Stimulated activated CD4-positive, alpha-beta T cell treated with anti-CD3 and anti-CD28 coated beads, Interleukin-12 subunit alpha, Interleukin-12 subunit beta, amount 100 ng/mL, for 4 hours (primary cell): Measurements from ENCODE around the gene PRKAR1B.

Experiments
- DNase-seq: peaks from one replicate; pipeline ENCODE4 v3.0.0-alpha.2; 2020

PRKAR1B gene

DNA sequence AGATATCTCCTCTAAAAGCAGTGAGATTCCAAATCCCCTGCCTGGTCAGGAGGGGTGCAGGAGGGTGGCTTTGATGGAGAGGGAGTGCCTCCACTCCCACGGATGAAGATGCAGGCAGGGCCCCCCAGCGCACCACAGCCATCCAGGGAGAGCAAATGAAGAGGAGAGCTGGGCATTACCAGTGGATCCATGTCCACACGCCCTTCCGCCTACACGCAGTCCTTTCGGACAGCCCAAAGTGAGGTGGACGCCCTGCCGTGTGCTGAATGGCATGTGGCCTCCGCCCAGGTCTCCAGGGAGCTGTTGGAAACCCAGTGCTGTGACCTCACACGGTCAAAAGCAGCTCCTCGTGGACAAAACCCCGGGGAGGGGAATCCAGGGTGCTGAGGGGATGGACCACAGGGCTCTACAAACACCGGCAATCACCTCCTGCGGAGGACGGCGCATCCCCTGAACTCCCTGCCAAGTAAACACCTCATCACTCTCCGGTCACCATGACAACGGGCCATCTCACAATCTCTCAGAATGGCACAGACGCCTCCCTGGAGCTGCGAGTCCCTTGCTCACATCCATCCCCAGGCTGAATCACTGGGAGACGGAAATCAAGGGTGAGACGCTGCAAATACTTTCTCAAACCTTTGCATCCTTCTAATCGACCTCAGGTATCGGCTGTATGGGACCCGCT lies 35.6 kb downstream of the PRKAR1B start:
- DNase-seq = no peak

DNA sequence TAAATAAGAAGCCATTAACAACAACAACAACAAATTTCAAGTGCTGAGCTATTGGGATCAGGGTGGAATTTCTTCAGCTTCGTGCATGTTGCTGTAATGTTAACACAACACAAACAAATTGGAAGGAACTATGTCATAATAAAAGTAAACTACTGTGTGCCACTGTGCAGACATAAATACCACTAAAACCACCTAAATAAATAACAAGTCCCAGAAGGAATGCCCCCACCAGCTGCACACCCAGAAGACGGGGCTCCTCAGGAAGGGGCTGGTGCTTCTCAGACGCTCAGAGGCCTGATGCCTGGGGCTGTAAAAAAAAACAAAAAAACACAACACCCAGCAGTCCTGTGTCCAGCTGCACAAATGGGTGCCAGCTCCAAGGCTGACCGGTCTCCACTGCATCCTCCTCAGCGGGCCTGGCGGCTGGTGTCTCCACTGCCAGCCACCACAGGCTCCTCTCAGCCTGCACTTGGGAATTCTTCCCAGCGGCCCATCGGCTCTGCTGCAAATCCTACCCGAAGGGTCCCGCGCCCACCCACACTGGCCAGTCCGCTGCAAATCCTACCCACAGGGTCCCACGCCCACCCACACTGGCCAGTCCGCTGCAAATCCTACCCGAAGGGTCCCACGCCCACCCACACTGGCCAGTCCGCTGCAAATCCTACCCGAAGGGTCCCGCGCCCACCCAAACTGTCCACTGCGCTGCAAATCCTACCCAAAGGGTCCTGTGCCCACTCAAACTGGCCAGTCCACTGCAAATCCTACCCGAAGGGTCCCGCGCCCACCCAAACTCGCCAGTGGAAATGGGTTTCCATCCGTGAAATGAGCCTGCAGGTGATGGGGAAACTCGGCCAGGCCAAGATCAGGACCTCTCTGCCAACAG lies 36.4 kb downstream of the PRKAR1B start:
- DNase-seq = no peak

DNA sequence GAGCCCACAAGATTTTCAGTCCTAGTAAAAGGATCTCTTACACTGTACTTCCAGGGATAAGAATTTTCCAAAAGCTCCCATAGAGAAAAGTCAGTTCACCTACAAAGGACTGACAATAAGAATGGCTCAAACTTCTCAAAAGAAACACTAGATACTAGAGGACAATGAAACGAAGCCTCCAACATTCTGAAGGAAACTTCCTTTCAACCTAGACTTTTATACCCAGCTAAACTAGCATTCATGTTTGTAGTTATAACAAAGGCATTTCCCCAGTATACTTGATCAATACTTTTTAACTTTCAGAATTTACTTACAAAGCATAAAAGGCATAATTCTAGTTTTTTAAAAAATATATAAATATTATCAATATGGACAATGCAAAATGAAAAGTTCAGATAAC lies 41.5 kb downstream of the PRKAR1B start:
- DNase-seq = no peak

DNA sequence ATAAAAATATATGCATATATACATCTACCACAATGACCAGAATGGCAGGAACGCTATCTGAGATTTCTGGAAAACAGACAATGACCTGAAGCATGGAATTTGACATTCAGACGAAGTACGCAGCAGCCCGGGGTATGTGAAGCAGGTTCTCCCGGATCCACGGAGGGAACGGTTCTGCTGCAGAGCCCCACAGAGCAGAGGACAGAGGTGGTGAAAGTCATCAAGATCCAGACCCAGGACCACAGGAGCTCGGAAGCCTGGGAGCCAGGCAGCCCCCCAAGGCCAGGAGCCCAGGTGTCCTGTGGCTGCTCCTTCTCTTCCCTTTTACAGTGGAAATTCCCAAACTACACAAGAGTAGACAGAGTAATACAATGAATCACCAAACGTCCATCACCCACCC lies 42.7 kb downstream of the PRKAR1B start:
- no peak for DNase-seq

DNA sequence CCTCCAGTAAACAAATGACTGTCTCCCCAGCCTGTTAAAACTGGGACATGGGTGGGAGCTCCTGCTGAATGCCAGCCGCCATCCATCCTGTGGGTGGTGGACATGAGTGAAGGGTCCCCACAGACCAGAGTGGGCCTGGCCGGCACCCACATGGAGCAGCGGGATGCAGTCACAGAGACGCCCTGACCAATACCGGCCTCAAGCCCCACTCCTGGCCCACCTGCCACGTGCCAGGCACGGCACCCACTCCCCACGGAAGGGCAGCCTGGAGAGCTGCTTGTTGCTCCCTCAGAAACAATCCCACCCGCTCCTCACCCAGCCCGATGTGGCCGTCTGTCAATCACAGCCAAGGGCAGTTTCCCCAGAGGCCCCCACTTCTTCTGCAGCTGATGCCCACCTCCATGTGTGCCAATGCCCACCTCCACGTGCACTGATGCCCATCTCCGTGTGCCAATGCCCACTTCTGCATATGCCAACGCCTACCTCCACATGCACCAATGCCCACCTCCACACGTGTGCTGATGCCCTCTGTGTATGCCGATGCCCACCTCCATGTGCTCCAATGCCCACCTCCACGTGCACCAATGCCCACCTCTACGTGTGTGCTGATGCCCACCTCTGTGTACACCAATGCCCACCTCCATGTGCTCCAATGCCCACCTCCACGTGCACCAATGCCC lies 43.4 kb downstream of the PRKAR1B start:
- no peak for DNase-seq

DNA sequence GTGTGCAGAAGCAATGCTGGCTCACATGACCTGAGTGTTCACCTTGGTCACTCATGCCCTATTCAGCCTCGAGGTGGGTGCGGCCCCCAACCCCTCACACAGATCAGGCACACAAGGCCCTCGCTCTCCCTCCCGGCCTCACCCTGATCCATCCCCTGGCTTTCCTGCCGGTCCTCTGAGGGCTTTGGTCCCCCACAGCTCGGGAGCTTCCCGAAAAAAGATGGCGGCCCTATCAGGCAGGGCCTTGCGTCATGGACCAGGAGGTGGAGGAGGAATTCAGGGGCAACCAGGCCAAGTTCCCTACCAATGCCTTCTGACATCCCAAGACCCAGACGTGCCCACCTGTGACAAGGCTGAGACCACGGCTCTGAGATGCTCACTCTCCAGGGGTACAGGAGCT lies 44.3 kb downstream of the PRKAR1B start:
- DNase-seq = no peak

DNA sequence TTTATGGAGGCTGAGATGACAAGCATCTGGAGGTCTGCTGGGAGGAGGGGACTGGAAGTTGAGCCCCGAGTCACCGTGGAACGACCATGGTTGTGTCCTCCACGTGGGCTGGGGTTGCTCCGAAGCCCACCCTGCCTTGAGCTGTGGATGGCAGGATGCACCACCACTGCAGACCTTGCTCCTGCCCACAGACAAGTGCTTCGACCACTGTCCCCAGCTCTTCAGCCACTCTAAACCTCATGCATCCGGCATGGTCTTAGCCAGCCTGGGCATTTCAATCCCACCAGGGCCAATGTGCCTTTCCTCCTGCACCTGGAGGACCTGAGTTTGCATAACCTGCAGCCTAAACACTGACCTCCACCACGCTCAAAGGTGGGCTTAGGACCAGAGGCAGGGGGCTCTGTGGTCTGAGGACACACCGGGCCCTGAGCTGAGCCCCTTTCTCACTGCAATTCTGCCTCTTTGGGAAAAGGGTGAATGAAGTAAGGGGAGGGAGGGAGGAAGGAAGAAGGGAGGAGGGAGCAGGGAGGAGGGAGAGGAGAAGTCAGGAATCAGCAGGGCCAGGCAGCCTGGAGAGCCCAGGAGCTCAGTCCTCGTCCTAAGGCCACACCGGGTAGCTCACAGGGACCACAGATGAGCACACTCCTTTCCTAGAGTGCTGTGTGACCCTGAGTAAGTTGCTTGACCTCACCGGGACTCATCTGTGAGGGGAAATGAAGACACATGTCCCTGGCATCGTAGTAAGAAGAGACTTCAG lies 45.4 kb downstream of the PRKAR1B start:
- DNase-seq = no peak

DNA sequence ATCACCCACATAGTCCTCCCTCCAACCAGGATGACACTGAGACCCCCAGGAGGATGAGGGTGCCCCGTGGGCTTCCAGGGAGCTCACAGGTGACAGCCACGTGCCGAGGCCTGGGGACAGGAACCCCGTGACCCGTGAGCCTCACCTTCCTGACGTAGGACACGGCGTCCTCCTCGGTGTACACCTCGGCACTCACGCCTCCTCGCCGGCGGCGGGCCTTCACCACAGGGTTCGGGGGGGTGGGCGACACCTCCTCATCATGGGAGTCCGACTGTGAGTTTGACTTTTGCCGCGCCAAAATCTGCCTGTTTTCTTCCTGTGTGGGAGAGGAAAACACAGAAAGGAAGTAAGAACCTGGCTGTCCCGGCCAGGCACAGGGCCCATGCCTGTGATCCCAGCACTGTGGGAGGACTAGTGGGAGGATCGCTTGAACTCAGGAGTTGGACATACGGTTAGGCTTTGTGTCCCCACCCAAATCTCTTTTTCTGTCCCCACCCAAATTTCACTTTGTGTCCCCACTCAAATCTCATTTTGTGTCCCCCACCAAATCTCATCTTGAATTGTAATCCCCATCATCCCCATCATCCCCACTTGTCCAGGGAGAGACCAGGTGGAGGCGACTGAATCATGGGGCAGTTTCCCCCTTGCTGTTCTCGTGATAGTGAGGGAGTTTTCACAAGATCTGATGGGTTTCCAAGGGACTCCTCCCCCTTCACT lies 46.5 kb downstream of the PRKAR1B start:
- no peak for DNase-seq

DNA sequence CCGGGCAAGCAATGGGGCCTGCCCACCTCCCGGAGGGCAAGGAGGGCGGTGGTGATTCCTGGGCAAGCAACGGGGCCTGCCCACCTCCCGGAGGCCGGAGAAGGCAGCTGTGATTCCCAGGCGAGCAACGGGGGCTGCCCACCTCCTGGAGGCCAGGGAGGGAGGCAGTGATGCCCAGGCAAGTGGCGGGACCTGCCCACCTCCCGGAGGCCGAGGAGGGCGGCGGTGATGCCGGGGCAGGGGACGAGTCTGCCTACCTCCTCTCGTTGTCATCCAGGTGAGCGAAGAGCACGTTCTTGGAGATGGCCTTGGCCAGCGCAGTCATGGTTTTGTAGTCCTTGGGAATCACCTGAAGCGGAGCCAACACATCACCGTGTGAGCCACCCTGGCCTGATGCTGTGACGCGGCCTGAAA lies 50.1 kb downstream of the PRKAR1B start:
- DNase-seq = no peak

DNA sequence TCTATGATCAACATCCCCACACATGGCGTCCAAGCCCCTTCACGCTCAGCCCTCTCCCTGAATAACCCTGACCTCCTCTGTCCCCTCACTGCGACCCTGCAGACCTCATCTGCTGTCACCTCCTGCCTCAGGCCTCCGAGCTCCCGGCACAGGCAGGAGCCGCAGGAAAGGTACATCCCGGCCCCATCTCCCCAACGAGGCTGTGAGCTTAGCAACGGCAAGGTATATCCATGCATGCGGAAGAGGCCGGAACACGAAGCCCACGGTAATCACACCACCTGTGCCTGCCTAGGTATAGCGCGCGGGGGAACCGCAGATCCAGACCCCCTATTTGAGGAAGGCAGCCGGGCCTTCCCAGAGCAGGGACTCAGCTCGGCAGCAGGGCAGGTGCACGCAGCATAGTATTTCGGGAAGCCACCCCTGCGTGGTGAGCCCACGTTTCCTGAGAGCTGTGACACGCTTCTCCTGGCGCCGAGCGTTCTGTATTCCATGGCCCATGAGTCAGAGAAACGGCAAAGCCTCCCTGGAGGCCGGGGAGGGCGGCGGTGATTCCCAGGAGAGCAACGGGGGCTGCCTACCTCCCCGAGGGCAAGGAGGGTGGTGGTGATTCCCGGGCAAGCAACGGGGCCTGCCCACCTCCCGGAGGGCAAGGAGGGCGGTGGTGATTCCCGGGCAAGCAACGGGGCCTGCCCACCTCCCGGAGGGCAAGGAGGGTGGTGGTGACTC lies 50.7 kb downstream of the PRKAR1B start:
- DNase-seq = no peak

DNA sequence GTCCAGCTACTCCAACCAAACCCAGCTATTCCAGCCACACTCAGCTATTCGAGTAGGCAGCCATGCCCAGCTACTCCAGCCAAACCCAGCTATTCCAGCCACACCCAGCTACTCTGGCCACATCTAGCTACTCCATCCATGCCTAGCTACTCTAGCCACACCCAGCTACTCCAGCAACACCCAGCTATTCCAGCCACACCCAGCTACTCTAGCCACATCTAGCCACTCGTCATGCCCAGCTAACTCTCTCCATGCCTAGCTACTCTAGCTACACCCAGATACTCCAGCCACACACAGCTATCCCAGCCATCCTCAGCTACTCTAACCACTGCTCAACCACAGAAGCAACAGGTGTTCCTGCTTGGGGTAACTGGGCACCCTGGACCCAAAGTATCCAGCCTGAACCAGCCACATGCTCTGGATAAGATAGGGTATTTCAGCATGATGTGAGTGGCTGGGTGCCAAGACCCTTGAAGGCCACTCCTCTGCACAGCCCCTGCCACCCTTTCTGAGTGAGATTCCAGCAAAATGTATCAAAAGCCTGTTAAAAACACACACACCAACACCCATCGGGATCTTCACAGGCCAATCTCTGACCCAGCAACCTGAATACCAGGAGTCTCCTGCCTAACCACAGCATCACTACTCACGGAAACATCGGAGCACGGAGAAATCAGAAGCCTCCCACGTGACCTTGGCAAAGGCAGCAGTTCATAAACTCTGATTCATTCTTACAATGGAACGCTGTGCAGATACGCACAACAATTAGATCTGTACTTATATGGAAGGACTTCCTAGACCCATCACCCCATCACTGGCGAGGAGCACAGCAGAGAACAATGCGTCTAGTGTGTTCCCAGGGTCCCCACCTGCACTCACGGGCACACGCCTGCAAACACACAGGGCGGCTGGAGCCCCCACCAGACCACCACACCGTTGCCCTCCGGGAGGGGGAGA lies 52.3 kb downstream of the PRKAR1B start:
- no peak for DNase-seq

DNA sequence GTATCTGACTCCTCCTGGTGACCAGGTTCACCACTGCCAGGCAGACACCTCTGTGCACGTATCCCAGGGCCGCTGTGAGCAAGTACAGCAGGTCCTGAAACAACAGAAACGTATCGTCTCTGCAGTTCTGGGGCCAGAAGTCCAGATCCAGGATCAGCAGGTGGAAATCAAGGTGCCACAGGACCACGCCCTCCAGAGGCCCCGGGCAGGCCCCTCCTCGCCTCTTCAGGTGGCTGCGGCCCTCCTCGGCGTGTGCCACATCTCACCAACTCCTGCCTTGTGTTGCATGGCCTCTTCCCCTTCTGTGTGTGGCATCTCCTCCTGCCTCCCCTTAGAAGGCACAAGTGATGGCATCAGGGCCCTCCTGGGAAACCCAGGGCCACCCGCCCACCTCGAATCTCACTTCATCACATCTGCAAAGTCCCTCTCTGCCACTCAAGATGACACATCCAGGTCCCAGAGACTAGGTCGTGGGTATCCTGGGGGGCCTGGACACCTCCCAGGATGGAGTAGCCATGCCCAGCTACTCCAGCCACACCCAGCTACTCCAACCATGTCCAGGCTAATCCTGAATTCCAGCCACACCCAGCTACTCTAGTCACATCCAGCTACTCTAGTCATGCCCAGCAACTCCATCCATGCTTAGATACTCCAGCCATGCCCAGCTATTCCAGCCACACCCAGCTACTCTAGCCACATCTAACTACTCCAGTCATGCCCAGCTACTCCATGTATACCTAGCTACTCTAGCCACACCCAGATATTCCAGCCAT lies 53.2 kb downstream of the PRKAR1B start:
- DNase-seq = no peak

DNA sequence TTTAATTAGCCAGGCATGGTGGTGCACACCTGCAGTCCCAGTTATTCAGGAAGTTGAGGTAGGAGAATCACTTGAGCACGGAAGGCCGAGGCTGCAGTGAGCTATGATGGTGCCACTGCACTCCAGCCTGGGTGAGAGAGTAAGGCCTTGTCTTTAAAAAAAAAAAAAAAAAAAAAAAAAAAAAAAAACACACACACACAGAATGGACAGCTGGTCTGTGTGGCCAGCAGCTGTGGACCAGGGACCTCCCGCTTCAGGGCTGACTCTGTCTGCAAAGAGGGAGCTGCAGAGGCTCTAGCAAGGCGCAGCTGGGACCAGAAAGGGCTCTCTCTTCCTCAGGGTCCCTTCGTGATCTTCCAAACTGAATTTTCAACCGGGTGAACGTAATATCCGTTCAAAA lies 54.2 kb downstream of the PRKAR1B start:
- no peak for DNase-seq

DNA sequence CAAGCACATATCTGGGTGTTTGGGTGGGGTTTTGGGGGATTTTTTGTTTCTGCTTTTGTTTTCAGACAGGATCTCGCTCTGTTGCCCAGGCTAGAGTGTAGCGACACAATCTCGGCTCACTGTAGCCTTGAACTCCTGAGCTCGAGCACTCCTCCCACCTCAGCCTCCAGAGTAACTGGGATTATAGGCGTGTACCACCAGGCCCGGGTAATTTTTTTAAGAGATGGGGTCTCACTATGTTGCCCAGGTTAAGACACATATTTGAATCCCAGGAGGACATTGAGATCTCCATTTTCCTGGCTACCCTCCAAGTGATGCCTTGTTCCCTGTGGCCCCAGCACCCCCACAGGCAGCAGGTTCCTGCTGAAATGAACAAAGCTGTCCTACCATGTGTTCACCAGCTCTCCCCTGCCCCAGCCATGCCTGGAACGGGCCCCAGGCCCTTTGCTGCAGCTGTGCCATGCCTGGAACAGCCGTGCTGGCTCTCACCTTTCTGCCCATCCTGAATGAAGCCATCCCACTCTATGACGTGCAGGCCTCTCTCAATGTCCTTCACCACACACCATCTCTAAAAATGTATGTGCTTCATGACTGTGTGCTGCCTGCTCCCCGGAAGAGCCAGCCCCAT lies 55.6 kb downstream of the PRKAR1B start:
- DNase-seq = no peak

DNA sequence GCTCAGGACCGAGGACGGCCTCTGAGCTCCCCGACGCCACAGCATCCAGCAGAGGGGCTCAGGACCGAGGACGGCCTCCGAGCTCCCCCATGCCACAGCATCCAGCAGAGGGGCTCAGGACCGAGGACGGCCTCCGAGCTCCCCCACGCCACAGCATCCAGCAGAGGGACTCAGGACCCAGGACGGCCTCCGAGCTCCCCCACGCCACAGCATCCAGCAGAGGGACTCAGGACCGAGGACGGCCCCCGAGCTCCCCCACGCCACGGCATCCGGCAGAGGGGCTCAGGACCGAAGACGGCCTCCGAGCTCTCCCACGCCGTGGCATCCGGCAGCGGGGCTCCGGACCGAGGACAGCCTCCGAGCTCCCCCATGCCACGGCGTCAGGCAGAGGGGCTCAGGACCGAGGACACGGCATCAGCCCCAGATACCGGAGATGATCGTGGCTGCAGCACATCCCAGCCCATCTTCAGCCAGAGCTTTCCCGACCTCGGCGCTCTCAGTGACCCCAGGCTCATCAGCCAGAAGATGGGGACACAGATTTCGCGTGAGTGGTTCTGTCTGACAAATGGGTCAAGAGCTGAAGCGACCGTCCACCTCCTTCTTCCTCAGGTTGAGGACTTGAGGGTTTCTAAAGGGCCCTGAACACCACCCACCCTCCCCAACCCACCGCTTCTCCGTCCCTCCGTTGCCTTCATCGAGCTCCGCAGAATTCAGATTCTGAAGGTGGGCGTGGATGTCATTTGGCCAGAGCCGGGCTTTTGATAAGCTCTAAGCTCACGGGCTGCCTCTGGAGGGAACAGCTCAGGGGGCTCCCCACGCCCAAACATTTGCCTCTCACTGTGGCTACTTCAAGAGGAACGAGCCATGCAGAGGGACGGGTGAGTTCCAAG lies 56.3 kb downstream of the PRKAR1B start:
- no peak for DNase-seq

DNA sequence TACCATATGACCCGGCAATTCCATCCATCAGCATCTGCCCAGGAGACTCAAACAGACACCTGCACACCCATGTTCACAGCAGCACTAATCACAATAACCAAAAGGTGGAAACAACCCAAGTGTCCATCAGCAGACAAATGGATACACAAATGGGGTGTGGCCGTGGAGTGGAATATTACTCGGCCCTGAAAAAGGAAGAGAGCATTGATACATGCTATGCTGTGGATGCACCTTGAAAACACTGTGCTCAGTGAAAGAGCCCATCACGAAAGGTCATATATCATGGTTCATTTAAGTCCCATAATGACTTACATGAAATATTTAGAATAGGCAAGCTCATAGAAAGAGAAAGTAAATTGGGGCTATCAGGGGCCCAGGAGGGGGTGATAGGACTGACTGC lies 58.1 kb downstream of the PRKAR1B start:
- DNase-seq = no peak

DNA sequence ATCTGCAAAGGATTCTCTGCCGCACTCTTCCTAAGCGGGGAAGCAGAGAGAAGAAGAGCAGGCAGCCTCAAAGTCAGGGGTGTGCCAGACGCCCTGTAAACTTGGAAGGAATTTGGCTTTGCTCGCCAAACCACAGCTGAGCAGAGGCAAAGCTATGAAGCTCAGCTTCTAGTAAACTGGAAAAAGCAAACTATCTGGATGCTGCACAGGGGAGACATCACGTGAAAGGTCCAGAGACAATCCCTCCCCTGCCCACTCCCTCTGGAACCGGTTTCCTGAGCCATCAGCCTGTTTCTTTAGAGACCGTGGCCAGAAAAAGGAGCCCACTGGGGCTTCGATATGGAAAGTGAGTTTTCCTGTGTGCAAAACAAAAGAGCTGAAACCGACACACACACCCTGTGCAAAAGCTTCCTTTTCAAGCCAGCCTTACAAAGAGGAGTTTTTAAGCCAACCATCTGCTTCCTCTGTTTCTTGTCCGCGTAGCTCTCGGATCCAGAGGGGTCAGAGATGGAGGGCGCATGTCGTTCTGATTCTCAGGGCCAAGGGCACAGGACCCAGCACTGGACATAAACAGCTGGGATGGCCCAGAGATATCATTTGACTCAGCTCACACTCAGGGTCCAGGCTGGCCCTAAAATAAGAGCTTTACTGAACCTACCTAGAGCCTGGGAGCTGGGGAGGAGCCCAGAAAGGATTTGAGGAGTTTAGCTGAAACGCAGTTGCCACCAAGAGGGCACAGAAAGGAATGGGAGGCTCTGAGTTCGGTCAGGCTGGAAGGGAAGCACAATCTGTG lies 58.7 kb downstream of the PRKAR1B start:
- no peak for DNase-seq
